Jurkat, Clone E6-1 (cell line): ENCODE results near the gene SMAD6.
"Not testable (repeated sequence)": the region's sequence is repeated elsewhere in the genome, so short reads cannot be mapped to it uniquely, and the experiment has no call there.

Experiments used
- DNase-seq: peaks from one replicate; pipeline ENCODE4 v3.0.0-alpha.2; 2011; ENCODE audit warnings: low read depth, low spot score
- H3K4me3 ChIP-seq: 2 replicates; pipeline ENCODE4 v1.5.1; 2011; ENCODE audit warnings: mild to moderate bottlenecking, low read length, control low read depth, moderate library complexity

SMAD6 gene

GRCh38 chr15:66749841-66750575, 48.0 kb downstream of the SMAD6 start:
- no peak overlapping the region for H3K4me3 ChIP-seq
- no peak for DNase-seq

DNA sequence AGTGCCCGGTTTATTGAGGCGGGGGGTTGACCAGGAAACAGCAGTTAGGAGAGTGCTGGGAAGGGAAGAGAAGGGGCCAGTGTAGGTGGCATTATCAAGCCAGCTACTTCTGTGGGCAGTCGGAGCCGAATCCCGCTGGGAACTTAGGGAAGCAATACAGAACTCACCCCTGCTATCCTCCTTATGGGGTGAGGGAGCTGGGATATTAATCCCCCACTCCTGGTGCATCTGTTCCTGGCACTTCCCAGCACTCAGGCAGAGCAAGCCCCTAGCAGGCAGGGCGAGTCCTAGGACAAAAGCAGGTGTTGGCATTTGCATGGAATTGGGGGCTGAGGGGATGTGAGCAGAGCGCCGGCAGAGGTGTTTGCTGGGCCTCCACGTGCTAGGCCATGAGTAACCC, 48.6 kb downstream of the SMAD6 start:
- H3K4me3 ChIP-seq: no peak overlapping the region
- DNase-seq: no peak

GRCh38 chr15:66751579-66751978, 49.5 kb downstream of the SMAD6 start:
- peak; percentile 71 for DNase-seq
- no peak overlapping the region for H3K4me3 ChIP-seq

DNA sequence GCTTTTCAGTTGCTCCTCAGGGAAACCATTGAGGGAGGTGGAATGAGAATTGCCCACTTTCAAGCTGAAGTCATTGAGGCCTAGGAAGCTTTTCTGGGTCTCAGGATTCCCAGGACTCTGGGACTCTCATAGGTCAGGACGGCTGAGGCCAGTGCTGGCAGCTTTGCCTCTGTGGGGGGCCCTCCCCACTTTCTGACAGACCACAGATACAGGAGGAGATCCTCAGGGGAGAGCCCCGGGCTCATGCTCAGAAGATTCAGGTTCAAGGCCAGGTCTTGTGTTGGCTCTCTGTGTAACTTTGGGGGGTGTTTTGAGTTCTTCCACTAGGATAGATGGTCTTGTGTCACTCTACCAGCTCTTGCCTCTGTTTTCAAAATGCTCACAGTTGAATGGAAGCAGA, 50.0 kb downstream of the SMAD6 start:
- DNase-seq: no peak
- no peak overlapping the region for H3K4me3 ChIP-seq

- H3K4me3 ChIP-seq: no peak overlapping the region
- DNase-seq: no peak
These were observed 51.8 kb downstream of the SMAD6 start for GRCh38 chr15:66753687-66754377.

DNA sequence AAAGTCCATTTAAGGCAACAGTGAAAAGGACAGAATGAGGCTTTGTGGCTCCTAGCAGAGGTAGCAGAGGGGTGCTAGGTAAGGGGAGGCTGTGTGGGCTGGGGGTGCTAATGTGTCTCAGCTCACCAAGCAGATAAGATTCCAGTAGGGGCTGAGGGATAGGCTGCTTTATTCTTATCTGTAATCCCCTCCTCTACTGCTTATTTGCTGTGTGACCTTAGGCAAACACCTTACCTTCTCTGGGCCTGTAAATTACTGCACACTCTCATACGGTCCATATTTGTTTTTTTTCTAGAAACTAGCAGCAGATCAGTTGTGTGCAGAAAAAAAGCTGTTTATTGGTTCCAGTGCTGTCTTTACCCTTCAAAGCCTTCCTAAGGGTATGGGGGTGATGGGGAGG, 52.8 kb downstream of the SMAD6 start:
- no peak overlapping the region for H3K4me3 ChIP-seq
- no peak for DNase-seq

GRCh38 chr15:66755298-66756068, 53.4 kb downstream of the SMAD6 start:
- DNase-seq: no peak
- no peak overlapping the region for H3K4me3 ChIP-seq

GRCh38 chr15:66756295-66756694, 54.3 kb downstream of the SMAD6 start:
- no peak overlapping the region for H3K4me3 ChIP-seq
- no peak for DNase-seq

DNA sequence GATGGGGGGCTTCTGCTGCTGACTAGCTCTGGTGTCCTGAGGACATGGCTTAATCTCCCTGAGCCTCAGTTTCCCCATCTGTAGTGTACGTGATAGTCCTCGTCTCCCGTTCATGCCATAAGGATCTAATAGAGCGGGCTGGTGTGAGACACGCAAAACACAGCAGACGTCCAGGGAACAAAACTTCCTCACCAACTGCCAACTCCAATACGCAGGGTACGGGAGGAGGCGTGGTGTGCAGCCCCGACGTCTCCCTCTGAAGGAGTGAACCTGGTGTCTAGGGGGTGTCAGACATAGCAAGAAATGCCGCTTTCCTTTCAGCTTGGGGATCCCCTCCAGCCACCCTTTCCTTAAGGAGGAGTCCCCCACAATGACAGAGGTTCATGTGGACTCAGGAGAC, 55.0 kb downstream of the SMAD6 start:
- no peak for DNase-seq
- H3K4me3 ChIP-seq: no peak overlapping the region

DNA sequence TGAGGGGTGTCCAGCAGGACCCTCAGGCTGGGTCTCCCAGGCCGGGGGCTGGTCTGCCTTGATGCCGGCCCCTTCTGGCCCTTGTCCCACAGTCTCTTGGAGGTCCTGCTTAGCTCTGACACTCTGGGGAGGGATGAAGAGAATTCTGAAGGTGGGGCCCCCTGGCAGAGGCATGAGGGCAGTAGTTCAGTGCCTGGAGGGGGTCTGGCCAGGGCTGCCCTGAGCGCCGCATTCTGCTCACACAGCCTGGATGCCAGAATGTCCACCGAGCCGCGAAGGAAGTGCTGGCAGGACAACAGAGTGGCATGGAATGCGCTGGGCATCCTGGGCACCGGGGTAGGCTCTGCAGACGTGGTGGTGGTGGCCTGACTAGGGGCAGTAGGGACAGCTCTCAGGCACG, 55.5 kb downstream of the SMAD6 start:
- no peak for DNase-seq
- no peak overlapping the region for H3K4me3 ChIP-seq

GRCh38 chr15:66758217-66758616, 56.2 kb downstream of the SMAD6 start:
- not testable (repeated sequence) for H3K4me3 ChIP-seq, DNase-seq

DNA sequence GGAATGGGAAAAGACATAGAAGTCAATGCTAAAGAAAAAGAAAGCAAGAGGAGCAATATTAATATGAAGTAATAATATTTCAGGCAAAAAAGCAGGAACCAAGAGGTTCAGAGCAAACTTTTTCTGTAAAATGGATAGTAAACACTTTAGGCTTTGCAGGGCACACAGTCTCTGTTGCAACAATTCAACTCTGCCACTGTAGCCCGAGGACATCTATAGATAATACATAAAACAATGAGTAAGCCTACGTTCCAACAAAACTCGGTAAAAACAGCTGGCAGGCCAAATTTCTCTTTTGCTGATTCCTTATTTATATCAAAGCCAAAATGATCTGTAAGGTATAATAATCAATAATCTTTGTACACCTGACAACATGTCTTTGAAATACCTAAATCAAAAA, 56.8 kb downstream of the SMAD6 start:
- no peak overlapping the region for H3K4me3 ChIP-seq
- no peak for DNase-seq

- H3K4me3 ChIP-seq: no peak overlapping the region
- no peak for DNase-seq
These were observed 58.3 kb downstream of the SMAD6 start for GRCh38 chr15:66760097-66760967.

- no peak overlapping the region for H3K4me3 ChIP-seq
- no peak for DNase-seq
These were observed 59.1 kb downstream of the SMAD6 start for GRCh38 chr15:66760968-66761725.

- no peak for DNase-seq
- H3K4me3 ChIP-seq: no peak overlapping the region
These were observed 59.9 kb downstream of the SMAD6 start for GRCh38 chr15:66761726-66762595.

DNA sequence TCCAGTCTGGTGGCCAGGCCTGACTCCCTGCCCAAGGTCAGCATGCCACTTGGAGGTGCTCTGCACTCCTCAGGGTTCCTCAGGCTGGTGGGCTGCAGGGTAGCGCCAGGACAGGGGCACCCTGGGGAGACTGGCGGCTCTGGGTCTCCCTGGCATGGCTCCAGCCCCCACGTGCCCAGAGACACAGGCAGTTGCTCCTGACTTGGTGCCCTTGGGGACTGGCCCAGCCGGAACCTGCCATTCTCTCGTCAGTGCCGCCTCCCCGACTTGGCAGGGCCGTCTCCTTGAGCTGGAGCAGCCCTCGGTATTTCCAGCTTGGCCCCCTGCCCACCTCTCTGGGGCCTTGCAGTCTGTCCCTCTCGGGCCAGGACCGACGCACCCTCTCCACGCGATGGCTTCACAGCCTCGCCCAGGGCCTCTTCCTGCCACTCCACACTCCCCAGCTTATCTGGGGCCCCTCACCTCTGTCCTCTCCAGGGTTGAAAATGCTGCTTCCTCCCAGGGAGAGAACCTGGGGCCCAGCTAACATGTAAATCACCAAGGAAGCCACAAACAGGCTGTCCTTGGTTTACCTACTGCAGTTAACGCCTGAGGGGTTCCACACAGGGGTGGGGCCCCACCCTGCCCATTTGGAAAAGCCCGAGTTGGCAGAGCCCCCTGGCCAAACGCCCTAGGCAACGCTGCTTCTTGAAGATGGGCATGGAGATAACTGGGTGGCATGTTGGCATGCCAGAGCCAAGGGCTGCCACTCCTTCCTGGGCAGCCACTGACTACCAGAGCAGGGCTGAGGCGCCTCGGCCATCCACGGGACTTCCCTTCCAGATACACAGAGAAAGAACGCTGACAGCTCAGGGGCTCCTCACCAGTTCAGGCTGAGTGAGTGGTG, 61.4 kb downstream of the SMAD6 start:
- no peak overlapping the region for H3K4me3 ChIP-seq
- no peak for DNase-seq
